IPS-18a (cell line): ENCODE measurements around the gene UAP1L1.
A peak's percentile ranks its signal among the peaks of the same experiment; 100 is the strongest.

Experiments
- H3K27ac ChIP-seq: one replicate; pipeline ENCODE4 v1.5.1; 2013; ENCODE audit warnings: low read length
- H3K27me3 ChIP-seq: one replicate; pipeline ENCODE4 v1.6.1; 2013; ENCODE audit warnings: mild to moderate bottlenecking, low read length; ENCODE audit not compliant: control insufficient read depth, insufficient read depth
- H3K36me3 ChIP-seq: one replicate; pipeline ENCODE4 v1.6.1; 2013; ENCODE audit warnings: low read depth, low read length; ENCODE audit not compliant: control insufficient read depth
- H3K4me1 ChIP-seq: one replicate; pipeline ENCODE4 v1.6.1; 2013; ENCODE audit warnings: low read depth, low read length; ENCODE audit not compliant: control insufficient read depth
- H3K4me3 ChIP-seq: one replicate; pipeline ENCODE4 v1.5.1; 2013; ENCODE audit warnings: low read length
- H3K9ac ChIP-seq: one replicate; pipeline ENCODE4 v1.6.1; 2013; ENCODE audit warnings: mild to moderate bottlenecking, low read length, moderate library complexity
- H3K9me3 ChIP-seq: one replicate; pipeline ENCODE4 v1.6.1; 2013; ENCODE audit warnings: low read depth, low read length; ENCODE audit not compliant: control insufficient read depth

UAP1L1 gene

DNA sequence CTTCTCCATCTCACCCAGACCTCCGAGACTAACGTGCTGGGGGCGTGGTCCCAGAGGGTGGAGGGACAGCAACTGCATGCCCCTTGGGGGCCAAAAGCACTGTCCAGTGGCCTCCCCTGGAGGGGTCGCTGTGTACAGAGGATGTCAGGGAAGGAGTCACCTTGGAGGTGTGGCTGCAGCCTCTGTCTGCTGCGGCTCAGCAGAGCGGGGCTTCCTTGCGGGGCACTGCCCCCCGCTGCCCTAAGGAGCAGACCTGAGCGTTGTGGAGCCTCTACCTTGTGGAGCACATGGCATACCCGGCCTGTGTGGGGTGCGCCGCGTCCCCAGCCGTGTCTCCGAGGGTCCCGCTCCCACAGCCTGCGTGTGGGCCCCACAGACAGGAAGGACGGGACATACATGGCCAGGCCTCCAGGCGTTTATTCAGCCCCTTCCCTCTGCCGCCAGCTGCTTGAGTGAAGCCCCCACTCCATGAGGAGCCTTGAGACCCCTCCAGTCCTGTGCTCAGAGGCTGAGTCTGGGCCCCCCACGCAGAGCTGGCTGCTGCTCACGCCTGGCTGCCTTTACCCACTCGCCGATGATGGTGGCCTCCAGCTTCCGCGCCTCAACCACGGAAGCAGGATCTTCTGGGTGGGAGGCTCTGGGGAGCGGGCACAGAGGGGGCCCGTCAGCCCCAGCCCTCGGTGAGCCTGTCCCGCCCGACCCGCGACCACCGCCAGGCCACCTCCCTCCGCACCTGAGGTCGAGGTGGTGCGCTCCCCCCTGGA lies 33.0 kb downstream of the UAP1L1 start:
- Histone ChIP-seq H3K36me3 (no peaks in the 10 kb centered on the region), H3K27me3 (peaks cover 12% of the 10 kb centered on the region), H3K4me1 (no peaks in the 10 kb centered on the region), H3K4me3 (no peak overlapping the region), H3K9ac (no peak overlapping the region), H3K27ac (no peak overlapping the region), H3K9me3 (no peaks in the 10 kb centered on the region)

- H3K27me3 ChIP-seq, result peaks cover 21% of the 10 kb centered on the region
- no peaks in the 10 kb centered on the region for H3K36me3 ChIP-seq
- H3K9me3 ChIP-seq, result no peaks in the 10 kb centered on the region
- H3K4me1 ChIP-seq, result no peaks in the 10 kb centered on the region
- H3K27ac ChIP-seq, result no peak overlapping the region
- H3K9ac ChIP-seq, result no peak overlapping the region
- no peak overlapping the region for H3K4me3 ChIP-seq
Measured at GRCh38 chr9:137110911-137111787, 33.8 kb downstream of the UAP1L1 start.

DNA sequence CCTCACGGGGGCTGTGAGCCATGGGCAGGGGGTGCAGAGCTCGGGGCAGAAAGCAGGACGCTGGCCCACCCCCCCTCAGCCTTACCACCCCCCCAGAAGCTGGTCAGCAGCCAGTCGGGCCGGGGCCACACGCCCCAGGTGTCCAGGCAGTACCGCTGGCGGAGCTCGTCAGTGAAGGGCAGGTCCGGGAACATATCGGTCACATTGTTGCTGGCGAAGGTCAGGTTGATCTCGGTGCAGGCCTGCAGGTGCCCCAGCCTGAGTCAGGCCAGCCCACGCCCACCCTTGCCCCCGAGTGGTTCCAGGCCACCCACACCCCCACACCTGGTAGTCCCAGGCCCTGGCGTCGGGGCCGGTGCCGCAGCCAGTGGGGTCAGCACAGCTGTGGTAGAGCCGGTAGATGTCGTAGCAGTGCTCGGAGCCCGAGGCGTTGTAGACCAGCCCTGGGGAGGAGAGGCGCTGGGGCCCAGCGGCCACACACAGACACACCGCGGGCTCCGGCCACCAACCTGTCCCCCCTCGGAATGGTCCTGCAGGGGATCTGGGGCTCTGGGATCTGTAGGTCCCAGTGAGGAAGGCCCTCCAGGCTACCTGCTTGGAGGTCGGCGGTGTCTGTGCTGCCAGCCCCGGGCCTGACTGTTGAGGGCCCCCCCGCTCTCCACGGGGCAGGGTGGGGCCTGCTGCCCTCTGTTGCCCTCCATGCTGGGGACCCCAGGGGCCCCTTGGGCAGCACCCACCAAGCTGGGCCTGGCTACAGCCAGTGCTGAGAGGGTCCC lies 34.7 kb downstream of the UAP1L1 start:
- Histone ChIP-seq H3K4me1 (no peaks in the 10 kb centered on the region), H3K4me3 (no peak overlapping the region), H3K9ac (no peak overlapping the region), H3K27ac (no peak overlapping the region), H3K9me3 (no peaks in the 10 kb centered on the region), H3K27me3 (peaks cover 23% of the 10 kb centered on the region), H3K36me3 (no peaks in the 10 kb centered on the region)

DNA sequence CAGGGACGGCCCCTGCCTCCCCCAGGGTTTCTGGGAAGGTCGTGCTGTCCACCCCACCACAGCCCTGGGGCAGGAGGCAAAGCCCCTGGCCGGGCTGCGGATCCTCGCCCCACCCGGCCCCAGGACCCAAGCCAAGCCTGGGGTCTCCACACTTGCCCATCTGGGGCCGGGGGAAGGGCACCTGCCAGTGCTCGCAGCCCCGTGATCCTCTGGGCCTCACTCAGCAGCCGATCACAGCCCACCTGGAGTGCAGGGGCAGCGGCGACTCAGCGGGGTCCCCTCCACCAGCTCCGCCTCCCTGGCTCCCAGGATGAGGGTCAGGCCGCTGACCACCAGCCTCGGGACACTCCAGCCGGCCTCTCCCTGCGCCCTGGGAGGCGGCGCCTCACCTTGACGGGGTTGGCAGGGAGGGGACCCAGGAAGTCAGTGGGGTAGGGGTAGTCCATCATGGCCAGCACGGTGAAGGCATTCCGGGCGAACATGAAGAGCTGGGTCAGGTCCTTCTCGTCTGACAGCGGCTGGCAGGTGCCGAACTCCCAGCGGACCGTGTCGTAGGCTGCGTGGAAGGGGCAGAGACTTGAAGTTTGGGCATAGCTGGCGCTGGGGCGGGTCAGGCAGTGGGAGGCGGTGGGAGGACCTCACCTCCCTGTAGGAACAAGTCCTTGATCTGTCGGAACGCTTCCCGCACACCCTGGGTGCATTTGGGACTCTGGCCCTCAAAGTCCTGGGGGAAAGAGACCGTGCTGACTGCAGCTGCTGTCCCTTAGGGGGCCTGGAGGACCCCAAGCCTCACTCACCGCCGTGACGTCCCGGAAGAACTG lies 35.5 kb downstream of the UAP1L1 start:
- Histone ChIP-seq H3K27me3 (peaks cover 23% of the 10 kb centered on the region), H3K27ac (no peak overlapping the region), H3K9me3 (no peaks in the 10 kb centered on the region), H3K4me3 (no peak overlapping the region), H3K4me1 (no peaks in the 10 kb centered on the region), H3K9ac (no peak overlapping the region), H3K36me3 (no peaks in the 10 kb centered on the region)

DNA sequence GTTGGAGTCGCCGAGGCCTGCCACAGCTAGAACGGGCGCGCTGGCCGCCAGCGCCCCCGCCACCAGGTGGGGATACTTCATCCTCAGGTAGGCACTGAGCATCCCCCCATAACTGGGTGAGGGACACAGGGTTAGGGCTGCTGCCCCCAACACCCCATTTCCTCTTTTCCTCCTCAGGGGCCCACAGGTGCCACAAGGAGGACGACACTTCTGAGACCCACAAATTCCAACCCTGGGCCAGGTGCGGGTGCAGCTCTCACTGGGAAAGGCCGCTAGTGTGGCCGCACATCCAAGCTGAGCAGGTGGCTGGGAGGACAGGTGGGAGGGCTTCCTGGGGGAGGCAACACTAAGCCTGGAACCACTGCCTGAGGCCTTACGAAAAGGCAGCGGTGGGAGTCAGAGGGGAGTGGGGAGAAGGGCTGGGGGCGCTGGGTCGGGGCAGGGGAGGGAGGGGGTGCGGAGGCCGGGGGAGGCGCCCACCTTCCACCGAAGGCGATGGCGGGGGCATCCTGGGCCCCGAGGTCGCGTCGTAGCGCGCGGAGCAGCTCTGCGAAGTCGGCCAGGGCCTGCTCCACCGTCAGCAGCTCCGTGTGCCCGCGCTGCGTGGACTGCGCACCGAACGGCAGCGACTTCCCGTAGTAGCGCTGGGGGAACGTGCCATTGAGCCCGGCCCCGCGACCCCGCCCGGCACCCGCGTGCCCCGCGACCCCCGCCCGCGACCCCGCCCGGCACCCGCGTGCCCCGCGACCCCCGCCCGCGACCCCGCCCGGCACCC lies 36.3 kb downstream of the UAP1L1 start:
- no peak overlapping the region for H3K9ac ChIP-seq
- H3K27ac ChIP-seq, result no peak overlapping the region
- H3K36me3 ChIP-seq, result no peaks in the 10 kb centered on the region
- peaks cover 23% of the 10 kb centered on the region for H3K27me3 ChIP-seq
- H3K4me1 ChIP-seq, result no peaks in the 10 kb centered on the region
- H3K4me3 ChIP-seq, result no peak overlapping the region
- no peaks in the 10 kb centered on the region for H3K9me3 ChIP-seq

- no peaks in the 10 kb centered on the region for H3K9me3 ChIP-seq
- H3K4me1 ChIP-seq, result no peaks in the 10 kb centered on the region
- peaks cover 23% of the 10 kb centered on the region for H3K27me3 ChIP-seq
- H3K27ac ChIP-seq, result no peak overlapping the region
- no peak overlapping the region for H3K9ac ChIP-seq
- no peaks in the 10 kb centered on the region for H3K36me3 ChIP-seq
- peak overlapping the region; percentile 16 for H3K4me3 ChIP-seq
Measured at GRCh38 chr9:137114220-137114612, 36.9 kb downstream of the UAP1L1 start.

- H3K27ac ChIP-seq, result no peak within 1 kb of the TSS
Measured at GRCh38 chr9:137114613-137115393, 37.5 kb downstream of the UAP1L1 start, which contains the start of gene DPP7. DPP7 (minus strand) TSS chr9:137114733; CDS start chr9:137114713, 20 bp downstream.

DNA sequence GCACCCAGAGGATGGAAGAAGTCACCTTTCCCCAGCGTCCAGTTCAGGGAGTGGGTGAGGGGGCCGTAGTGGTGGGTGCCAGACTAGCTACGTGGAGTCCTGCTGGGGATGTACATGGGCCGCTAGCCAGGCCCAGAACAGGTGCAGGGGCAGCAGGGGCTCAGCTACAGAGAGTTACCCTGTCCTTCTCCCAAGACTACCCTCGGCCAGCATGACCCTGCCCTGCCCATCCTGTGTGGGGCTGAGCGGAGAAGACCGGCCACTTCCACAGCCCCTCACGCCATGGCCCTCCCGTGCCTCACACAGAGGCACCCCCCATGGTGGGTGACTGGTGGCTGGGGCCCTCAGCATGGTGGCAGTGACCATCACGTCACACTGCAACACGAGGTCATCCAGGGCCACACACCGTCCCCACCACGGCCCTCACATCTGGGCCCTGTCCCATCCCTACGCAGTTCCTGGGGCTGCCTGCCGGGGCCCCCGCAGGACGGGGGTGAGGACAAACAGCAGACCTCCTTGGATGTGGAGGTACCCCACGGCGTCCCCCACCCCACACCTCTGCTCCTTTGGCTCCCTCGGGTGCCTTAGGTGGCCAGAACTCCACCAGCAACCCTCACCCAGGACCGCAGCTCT lies 38.2 kb downstream of the UAP1L1 start:
- Histone ChIP-seq H3K4me3 (no peak overlapping the region), H3K27ac (no peak overlapping the region), H3K27me3 (peaks cover 23% of the 10 kb centered on the region), H3K9me3 (no peaks in the 10 kb centered on the region), H3K4me1 (no peaks in the 10 kb centered on the region), H3K9ac (no peak overlapping the region), H3K36me3 (no peaks in the 10 kb centered on the region)

More at GRCh38 chr9:137114613-137115393, 37.5 kb downstream of the UAP1L1 start, which contains the start of gene DPP7:
- peaks cover 23% of the 10 kb centered on the region for H3K27me3 ChIP-seq
- H3K4me3 ChIP-seq, result peak within 1 kb of the TSS; percentile 16
- H3K36me3 ChIP-seq, result no peaks in the 10 kb centered on the region
- H3K4me1 ChIP-seq, result no peaks in the 10 kb centered on the region
- H3K9ac ChIP-seq, result no peak within 1 kb of the TSS
- no peaks in the 10 kb centered on the region for H3K9me3 ChIP-seq

DNA sequence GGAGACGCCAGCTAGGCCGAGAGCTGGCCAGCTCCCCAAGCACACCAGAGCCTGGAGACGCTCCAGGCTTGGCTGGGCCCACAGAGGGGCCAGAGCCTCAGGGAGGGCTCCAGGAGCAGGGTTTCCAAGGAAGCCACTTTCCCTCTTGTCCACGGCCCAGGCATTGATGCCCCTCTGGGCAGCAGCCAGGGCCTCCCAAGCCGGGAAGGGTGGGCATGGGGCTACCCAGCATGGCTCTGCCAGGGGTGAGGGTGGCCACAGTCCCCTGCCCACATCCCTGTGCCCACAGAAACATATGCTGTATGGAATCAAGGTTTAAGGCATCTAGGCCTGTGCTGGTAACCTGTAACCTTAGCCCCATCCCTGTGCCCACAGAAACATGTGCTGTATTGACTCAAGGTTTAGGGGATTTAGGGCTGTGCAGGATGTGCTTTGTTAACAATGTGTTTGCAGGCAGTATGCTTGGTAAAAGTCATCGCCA lies 38.8 kb downstream of the UAP1L1 start:
- H3K4me3 ChIP-seq, result no peak overlapping the region
- no peaks in the 10 kb centered on the region for H3K9me3 ChIP-seq
- H3K4me1 ChIP-seq, result no peaks in the 10 kb centered on the region
- no peaks in the 10 kb centered on the region for H3K36me3 ChIP-seq
- no peak overlapping the region for H3K27ac ChIP-seq
- H3K27me3 ChIP-seq, result peaks cover 23% of the 10 kb centered on the region
- no peak overlapping the region for H3K9ac ChIP-seq
